NCI-H1930 (cell line): ENCODE measurements around the gene TSEN54.
"Not testable (repeated sequence)": the region's sequence is repeated elsewhere in the genome, so short reads cannot be mapped to it uniquely, and the experiment has no call there.

Source experiments
- DNase-seq, 2 experiments: peaks; one replicate each; lab custom pipeline; 2025; lab: John Stamatoyannopoulos, UW

The TSEN54 gene

DNA sequence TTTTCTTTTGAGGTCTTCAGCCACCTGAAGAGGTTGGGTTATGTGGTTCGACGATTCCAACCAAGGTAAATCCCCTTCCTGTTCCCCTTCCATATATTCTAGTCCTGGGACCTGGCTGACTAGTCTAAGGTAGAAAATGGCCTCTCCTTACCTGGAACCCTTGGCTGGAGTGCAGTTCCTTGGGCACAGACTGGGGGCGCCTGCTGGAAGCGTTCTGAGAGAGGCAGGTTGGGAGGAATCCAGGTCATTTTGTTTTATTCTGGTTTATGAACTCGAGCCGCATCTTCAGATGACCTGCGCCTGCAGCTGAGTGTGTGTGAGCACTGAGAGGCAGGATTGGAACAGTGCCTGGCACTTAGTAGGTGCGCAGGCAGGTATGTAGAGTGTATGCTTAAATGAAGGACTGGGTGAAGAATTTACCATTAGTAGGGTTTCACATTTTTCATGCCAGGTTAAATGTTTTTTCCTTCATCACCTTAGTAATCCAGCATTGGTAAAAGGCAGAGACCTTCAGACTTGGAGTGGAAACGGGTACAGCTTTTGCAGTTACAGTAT is 2.7 kb downstream of the TSEN54 start:
- no peak for DNase-seq

DNA sequence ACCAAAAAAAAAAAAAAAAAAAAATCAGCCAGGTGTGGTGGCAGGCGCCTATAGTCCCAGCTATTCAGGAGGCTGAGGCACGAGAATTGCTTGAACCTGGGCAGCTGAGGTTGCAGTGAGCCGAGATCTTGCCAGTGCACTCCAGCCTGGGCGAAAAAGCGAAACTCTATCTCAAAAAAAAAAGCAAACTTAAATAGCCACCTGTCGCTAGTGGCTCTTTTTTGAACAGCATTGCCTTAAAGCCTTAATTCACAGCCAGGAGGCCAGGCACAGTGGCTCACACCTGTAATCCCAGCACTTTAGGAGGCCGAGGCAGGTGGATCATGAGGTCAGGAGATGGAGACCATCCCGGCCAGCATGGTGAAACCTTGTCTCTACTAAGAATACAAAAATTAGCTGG is 4.1 kb downstream of the TSEN54 start:
- DNase-seq, result not testable (repeated sequence)

- DNase-seq, result no peak
These were observed 5.0 kb downstream of the TSEN54 start for GRCh38 chr17:75521290-75521689.

DNA sequence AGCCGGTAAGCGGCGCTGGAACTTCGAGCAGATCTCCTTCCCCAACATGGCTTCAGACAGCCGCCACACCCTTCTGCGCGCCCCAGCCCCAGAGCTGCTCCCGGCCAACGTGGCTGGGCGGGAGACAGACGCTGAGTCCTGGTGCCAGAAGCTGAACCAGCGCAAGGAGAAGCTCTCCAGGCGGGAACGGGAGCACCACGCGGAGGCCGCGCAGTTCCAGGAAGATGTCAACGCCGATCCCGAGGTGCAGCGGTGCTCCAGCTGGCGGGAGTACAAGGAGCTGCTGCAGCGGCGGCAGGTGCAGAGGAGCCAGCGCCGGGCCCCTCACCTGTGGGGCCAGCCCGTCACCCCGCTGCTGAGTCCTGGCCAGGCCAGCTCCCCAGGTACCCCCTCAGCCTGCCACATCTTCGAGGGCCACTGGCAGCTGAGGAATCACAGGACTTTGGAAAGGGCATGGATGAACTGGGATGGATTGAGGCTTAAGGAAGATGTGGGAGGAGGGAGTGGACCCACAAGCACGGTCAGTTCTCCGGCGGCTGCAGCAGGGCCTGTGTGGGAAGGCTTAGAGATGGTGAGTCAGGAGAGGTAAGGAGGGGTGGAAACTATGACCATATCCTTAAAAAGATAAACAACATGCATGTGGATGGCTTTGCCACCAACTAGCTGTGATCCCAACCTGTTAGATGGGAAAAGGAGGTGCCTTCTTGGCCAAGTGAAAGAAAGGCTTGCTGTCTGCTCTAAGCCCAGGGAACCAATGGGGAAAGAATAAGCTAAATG is 5.8 kb downstream of the TSEN54 start:
- DNase-seq, result no peak

DNA sequence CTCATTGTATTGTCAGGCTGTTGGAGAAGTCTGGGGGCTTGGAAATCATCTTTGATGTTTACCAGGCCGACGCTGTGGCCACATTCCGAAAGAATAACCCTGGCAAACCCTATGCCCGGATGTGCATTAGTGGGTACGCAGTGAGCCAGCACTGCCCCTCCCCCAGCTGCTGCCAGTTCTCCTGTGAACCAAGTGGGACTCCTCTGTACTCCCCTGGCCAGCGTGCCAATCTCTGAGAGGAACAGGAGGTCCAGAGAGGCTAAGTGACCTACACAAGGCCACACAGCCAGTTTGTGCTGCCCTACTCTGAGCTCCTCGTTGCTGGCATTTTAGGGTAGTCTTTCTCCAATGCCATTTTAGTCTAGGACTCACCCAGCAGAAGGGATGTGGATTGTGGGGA is 7.3 kb downstream of the TSEN54 start:
- no peak for DNase-seq

DNA sequence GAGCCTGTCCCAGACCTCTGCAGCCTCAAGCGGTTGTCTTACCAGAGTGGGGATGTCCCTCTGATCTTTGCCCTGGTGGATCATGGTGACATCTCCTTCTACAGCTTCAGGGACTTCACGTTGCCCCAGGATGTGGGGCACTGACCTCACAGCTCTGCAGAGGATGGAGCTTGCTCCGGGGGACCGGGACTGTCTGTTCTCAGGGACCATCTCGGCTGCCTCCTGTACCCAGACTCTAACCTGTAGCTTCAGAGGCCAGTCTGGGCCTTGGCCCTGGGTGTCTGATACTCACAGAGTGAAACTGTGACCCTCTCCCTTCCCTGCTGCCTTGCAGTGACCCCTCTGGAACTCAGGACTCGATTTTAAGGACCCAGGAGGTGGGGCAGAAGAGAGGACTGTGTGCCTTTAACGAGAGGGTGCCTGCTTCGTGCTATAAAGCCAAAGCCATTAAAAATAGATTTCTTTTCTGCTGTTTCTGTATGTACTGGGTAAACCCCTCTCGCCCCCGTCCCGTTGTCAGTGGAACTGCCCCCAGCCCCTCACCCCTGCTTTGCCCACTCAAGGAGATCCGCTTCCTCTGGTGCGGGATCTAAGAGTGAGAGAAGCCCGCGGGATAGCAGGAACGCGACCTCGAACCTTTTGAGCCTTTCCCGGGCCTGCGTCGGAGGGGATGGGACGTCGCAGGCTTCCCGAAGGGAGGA is 8.1 kb downstream of the TSEN54 start:
- DNase-seq, result no peak

GRCh38 chr17:75524970-75525805 is 8.9 kb downstream of the TSEN54 start, which contains the start of gene LLGL2:
LLGL2 (plus strand) TSS chr17:75525697; CDS start chr17:75543427, 17,730 bp downstream.
- DNase-seq, result peak; percentile 92 to 97

DNA sequence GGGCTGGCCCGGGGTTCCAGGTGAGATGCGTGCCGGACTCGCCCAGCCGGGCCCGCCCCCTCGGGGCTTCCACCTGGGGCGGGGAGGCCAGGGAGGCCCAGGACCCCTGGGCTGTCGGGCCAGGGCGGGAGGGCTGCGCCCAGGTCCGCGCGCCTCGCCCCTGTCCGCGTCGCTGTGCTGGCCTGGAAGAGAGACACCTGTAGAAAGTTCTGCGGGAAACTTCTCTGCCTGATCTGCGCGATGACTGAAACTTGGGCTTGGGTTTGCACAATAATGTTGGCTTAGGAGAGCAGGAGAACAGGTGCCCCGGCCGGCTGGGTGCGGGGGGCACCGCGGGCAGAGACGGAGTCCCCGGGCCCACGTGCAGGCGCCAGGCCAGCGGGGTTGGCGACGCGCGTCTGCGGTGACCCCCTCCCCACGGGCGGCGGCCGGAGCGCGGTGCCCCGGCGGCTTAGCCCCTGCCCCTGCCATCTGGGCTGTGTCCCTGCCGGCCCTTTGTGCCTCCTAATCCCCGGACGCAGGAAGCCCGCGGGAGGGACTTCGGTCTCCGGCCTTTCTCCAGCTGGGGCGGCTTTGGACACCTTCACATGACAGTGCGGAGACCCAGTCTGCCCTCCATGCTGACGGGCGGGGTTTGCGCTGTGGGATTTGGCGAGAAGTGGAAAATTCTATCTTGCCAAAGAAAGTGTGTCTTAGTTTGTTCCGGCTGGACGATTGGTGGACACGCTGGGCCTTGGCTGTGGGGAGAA is 9.7 kb downstream of the TSEN54 start:
- no peak for DNase-seq

- no peak for DNase-seq
These were observed 10.4 kb downstream of the TSEN54 start for GRCh38 chr17:75526555-75527270.

DNA sequence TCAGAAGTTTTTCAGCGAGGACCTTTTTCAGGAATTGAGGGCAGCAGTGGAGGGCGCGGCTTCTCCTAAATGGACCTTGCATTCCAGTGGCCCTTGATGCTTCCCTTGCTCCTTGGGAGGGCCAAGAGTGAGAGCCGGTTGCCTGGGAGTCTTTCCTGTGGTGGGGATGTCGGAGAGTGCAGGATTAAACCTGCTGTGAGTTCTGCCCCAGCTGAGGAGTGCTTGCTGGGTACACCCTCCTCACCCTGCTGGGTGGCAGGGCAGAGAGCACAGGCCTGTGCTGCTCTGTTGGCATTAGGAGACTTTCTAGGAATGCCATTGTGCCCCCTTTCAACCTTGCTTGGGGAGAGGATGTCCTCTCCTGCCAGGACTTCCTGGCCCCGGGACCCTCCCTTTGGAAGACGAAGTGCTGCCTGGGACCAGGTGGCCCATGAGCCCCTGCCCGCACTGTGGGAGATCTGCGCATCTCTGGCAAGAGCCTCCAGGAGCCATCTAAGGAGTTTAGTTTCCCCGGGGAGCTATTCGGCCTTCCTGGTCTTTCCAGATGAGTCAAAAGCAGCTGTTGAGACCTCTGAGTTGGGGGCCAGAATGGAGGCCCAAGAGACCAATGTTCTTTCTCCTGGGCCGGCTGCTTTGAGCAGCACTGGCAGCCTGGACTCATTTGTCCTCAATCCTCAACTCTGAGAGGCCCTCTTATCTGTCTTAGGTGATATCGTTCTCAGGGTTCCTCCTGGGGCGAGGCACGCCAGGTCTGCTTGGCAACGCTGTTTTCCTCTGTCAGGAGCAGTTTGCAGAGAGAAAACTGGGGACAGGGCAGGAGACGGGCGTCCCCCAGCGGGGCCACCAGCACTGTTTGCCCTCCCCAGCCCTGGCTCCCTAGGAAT is 14.8 kb downstream of the TSEN54 start:
- no peak for DNase-seq

DNA sequence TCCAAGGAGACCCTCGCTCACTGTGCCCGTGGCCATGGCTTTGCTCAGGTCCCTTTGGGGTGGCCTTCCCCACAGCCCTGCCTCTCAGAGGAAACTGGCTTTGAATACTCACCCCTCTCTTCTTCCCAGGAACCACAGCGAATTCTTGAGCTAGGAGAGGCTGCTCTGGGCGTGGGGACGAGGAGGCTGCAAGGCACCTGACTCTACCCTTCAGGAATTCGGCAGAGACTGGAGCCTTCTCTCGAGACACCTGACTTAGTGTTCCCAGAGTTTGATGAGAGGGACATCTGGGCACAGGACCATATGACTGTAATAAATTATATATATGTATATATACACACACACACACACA is 15.4 kb downstream of the TSEN54 start:
- no peak for DNase-seq

- DNase-seq, result no peak
These were observed 18.8 kb downstream of the TSEN54 start for GRCh38 chr17:75535119-75535537.

DNA sequence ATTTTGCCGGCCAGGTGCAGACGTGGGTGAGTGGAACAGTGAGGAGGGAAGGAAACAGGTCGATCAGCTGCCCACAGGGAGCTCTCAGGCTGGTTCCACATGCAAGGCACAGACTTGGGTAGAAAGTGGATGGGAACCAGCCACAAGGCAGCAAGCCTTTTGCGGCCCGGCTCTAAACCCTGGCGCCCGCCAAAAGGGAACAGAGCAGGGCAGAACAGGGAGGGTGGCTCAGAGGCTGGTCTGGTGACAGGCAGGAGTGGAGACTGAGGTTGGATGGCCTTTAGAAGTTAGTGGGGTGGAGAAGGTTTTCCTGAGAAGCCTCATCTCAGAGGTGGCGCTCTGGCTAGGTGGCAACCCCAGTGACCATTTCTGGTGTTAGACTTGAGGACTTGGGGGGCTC is 19.5 kb downstream of the TSEN54 start:
- no peak for DNase-seq

DNA sequence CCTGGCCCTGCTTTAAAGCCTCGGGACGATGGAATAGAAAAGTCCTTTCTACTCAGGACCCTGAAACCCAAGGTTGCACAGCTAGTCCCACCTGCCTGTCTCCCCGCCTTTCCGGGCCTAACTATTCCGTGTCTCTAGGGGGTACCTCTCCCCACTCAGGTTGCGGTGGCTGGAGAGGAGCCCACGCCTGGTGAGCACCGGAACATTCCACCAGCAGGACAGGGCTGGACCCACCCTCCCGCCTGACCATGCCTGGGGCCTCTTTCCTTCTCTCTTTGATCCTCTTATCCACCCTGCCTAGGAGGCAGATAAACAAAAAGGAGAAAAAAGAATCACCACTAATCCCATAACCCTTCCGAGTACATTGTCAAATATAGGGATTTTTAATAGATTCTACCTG is 20.0 kb downstream of the TSEN54 start:
- no peak for DNase-seq

DNA sequence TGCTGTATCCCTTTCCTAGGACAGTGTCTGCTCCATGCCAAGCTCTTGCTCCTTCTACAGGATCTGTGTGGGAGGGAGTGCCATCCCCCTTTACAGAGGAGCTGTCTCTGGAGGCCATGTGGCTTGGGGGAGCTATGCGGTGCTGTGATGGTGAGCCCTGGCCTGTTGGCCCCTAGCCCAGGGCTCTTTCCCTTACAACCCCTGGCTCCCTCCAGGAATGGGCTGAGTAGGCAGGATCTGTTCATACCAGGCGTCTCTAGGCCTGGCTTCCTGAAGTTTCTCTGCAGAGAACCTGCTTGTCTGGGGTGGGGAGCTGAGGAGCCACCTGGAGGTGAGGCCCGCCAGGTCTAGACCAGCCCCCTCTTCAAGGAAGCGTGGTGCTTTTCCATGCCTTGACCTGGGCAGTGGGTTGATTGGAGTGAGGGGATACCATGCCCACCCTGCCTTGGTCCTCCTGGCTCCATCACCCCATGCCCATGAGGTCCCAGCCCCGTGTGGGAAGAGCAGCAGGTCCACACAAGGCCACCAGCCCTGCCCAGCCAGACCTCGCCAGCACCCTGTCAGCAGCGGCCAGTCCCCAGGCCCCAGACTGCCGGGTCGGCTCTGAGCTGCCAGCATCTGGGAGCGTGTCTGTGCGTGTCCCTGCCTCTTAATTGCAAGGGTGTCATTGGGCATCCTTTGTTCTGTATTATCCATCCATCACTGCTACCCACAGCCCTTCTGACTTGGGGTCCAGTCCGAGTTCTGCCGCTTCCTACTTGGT is 23.8 kb downstream of the TSEN54 start:
- no peak for DNase-seq

DNA sequence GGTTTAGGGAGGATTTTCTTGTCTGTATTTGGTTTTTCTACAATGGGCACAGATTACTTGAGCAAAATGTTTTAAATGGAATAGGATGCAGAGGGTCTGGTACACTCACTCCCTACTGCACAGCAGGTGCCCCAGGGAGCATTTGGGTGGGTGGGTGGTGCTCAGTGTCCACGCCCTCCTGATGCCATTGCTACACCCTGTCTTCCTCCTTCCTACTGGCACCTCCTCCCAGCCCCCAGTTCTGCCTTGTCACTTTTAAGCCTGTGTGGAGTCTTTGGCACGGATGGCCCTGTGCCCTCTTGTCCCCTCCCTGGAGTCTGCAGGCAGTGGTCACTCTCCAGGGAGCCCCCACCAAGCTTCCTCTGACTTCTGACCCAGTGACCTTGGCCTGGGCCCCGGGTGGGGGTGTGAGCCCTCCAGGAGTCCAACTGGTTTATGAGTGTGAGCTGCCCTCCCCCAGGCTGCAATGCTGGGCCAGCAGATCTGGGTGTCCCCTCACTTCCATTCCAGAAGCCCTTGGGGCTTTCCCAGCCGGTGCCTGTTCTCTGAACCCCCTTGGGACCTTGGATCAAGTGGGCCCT is 24.7 kb downstream of the TSEN54 start:
- no peak for DNase-seq

DNA sequence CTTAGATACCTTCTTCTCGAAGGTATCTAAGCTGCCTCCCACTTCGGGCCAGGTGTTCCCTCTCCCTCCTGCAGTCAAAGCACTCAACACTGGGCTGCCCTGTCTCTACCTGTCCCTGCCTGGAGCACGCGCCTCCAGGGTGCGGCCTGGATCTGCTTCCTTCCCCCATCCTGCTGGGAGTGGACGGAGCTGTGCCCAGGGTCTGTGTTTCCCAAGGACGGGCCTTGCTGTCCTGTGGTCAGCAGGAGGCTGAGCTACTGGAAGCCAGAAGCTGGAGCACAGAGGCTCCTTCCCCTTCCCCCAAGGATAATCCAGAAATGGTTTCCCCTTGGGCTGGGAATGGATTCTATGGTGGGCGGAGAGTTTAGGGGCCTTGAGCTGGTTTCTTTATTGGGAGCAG is 25.9 kb downstream of the TSEN54 start:
- no peak for DNase-seq

- DNase-seq, result no peak
These were observed 26.5 kb downstream of the TSEN54 start for GRCh38 chr17:75542728-75543336.
